ENCODE measurements around the gene SPG11.

- no peak for TF ChIP-seq POLR2AphosphoS5 (IDR thresholded peaks at IDR 0.05)
- no peak for TF ChIP-seq EP300 (IDR thresholded peaks at IDR 0.05)
- TF ChIP-seq, protein P1, sequence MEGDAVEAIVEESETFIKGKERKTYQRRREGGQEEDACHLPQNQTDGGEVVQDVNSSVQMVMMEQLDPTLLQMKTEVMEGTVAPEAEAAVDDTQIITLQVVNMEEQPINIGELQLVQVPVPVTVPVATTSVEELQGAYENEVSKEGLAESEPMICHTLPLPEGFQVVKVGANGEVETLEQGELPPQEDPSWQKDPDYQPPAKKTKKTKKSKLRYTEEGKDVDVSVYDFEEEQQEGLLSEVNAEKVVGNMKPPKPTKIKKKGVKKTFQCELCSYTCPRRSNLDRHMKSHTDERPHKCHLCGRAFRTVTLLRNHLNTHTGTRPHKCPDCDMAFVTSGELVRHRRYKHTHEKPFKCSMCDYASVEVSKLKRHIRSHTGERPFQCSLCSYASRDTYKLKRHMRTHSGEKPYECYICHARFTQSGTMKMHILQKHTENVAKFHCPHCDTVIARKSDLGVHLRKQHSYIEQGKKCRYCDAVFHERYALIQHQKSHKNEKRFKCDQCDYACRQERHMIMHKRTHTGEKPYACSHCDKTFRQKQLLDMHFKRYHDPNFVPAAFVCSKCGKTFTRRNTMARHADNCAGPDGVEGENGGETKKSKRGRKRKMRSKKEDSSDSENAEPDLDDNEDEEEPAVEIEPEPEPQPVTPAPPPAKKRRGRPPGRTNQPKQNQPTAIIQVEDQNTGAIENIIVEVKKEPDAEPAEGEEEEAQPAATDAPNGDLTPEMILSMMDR (IDR thresholded peaks at IDR 0.05), result no peak
- TF ChIP-seq POLR2A (IDR thresholded peaks at IDR 0.05), result no peak
Observed at GRCh38 chr15:44598066-44598465, 65.4 kb downstream of the SPG11 start.
